Measurements from ENCODE around the gene ZMIZ1.

Gene ZMIZ1

GRCh38 chr10:79067241-79068202, 1.2 kb upstream of the ZMIZ1 start:
- DNase-seq, result no peak

- no peak for DNase-seq
These were observed 584 bp upstream of the ZMIZ1 start for GRCh38 chr10:79068203-79068561.

GRCh38 chr10:79069325-79070080, 737 bp downstream of the ZMIZ1 start:
- DNase-seq, result no peak

- DNase-seq, result no peak
These were observed 1.4 kb downstream of the ZMIZ1 start for GRCh38 chr10:79070081-79070605.

- DNase-seq, result no peak
These were observed 2.0 kb downstream of the ZMIZ1 start for GRCh38 chr10:79070606-79071395.

- DNase-seq, result no peak
These were observed 2.7 kb downstream of the ZMIZ1 start for GRCh38 chr10:79071396-79071923.

- no peak for DNase-seq
These were observed 3.3 kb downstream of the ZMIZ1 start for GRCh38 chr10:79072041-79072441.

GRCh38 chr10:79072994-79073645, 4.4 kb downstream of the ZMIZ1 start:
- DNase-seq, result no peak

- DNase-seq, result no peak
These were observed 5.1 kb downstream of the ZMIZ1 start for GRCh38 chr10:79073784-79074432.

GRCh38 chr10:79074732-79075131, 6.0 kb downstream of the ZMIZ1 start:
- DNase-seq, result no peak

- DNase-seq, result no peak
These were observed 6.7 kb downstream of the ZMIZ1 start for GRCh38 chr10:79075418-79075817.

- no peak for DNase-seq
These were observed 8.9 kb downstream of the ZMIZ1 start for GRCh38 chr10:79077488-79078173.

- no peak for DNase-seq
These were observed 9.7 kb downstream of the ZMIZ1 start for GRCh38 chr10:79078367-79079053.

- DNase-seq, result no peak
These were observed 10.3 kb downstream of the ZMIZ1 start for GRCh38 chr10:79079054-79079397.

- no peak for DNase-seq
These were observed 11.0 kb downstream of the ZMIZ1 start for GRCh38 chr10:79079490-79080355.

- DNase-seq, result no peak
These were observed 12.7 kb downstream of the ZMIZ1 start for GRCh38 chr10:79081353-79082034.

- DNase-seq, result no peak
These were observed 13.2 kb downstream of the ZMIZ1 start for GRCh38 chr10:79082035-79082373.

GRCh38 chr10:79082631-79083596, 14.1 kb downstream of the ZMIZ1 start:
- no peak for DNase-seq

All from SHP77 treated with DMSO at 0.1 percent for 48 hours (cell line).